HCT116 (cell line): Measurements from ENCODE around the gene GPD1L.

Experiments used
- ATF3 ChIP-seq: IDR thresholded peaks from 2 replicates; pipeline ENCODE4 v1.6.1; 2012
- EZH2phosphoT487 ChIP-seq: fragments of 200-600 bp; IDR thresholded peaks from 2 replicates; pipeline ENCODE4 v1.6.1; 2018; ENCODE audit warnings: antibody characterized with exemption, borderline replicate concordance
- TF ChIP-seq, protein P1 (sequence below), 3 experiments: fragments of 200-600 bp in 1 of 3; sonication (generic) in 1 of 3; IDR thresholded peaks in 2 of 3; conservative IDR thresholded peaks in 1 of 3; 2 replicates each; pipeline ENCODE4 v1.5.1; 2012 to 2017; ENCODE audit warnings: low read depth in 2 of 3, low read length in 2 of 3, antibody characterized with exemption in 1 of 3, borderline replicate concordance in 1 of 3, control low read depth in 1 of 3, mild to moderate bottlenecking in 1 of 3, mixed read lengths in 1 of 3, mixed run types in 1 of 3, moderate library complexity in 1 of 3; ENCODE audit not compliant: insufficient read depth in 1 of 3

DNA sequence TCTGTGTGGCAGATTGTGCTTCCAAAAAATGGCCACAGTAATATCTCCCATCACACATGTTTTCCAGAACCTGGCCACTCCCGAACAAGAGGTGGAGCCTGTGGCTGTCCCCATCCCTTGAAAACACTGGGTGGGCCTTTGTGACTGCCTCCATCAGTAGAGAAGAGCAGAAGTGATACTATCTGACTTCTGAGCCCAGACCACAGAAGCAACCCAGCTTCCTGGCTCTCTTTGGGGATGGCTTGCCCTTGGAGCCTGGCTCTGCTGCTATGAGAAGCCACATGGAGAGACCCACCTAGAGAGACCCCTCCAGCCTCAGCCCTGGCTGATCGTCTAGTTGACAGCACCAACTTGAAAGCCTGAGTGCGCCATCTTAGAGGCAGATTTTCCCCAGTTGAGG, 92.3 kb downstream of the GPD1L start:
- TF ChIP-seq, protein P1, sequence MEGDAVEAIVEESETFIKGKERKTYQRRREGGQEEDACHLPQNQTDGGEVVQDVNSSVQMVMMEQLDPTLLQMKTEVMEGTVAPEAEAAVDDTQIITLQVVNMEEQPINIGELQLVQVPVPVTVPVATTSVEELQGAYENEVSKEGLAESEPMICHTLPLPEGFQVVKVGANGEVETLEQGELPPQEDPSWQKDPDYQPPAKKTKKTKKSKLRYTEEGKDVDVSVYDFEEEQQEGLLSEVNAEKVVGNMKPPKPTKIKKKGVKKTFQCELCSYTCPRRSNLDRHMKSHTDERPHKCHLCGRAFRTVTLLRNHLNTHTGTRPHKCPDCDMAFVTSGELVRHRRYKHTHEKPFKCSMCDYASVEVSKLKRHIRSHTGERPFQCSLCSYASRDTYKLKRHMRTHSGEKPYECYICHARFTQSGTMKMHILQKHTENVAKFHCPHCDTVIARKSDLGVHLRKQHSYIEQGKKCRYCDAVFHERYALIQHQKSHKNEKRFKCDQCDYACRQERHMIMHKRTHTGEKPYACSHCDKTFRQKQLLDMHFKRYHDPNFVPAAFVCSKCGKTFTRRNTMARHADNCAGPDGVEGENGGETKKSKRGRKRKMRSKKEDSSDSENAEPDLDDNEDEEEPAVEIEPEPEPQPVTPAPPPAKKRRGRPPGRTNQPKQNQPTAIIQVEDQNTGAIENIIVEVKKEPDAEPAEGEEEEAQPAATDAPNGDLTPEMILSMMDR (IDR thresholded peaks at IDR 0.05 in 2 of 3, conservative IDR thresholded peaks at IDR 0.05 in 1 of 3; ENCODE audit: borderline replicate concordance in 1 of 3, insufficient read depth in 1 of 3, low read depth in 2 of 3, low read length in 2 of 3), result no peak
- TF ChIP-seq EZH2phosphoT487, result no peak
- no peak for TF ChIP-seq ATF3
